Breast epithelium (tissue), 3 donors: Measurements from ENCODE around the gene POFUT2.

Experiments
- POLR2A ChIP-seq: fragments of 450-650 bp; IDR thresholded peaks from one replicate; pipeline ENCODE4 v1.6.1; 2016; ENCODE audit warnings: antibody characterized with exemption, mild to moderate bottlenecking, moderate library complexity
- TF ChIP-seq, protein P1 (sequence below), 3 donors: fragments of 450-650 bp; IDR thresholded peaks; one replicate each; pipeline ENCODE4 v1.5.1; 2016 to 2017; ENCODE audit warnings: antibody characterized with exemption in 3 of 3, mild to moderate bottlenecking in 3 of 3, moderate library complexity in 3 of 3

DNA sequence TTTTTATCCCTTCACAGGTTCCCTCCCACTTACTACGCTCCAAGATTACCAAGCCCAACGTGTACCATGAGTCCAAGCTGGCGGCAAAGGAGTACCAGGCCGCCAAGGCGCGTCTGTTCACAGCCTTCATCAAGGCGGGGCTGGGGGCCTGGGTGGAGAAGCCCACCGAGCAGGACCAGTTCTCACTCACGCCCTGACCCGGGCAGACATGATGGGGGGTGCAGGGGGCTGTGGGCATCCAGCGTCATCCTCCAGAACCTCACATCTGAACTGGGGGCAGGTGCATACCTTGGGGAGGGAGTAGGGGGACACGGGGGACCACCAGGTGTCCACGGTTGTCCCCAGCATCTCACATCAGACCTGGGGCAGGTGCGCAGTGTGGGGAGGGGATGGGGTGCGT is 65.7 kb downstream of the POFUT2 start:
- TF ChIP-seq, protein P1, sequence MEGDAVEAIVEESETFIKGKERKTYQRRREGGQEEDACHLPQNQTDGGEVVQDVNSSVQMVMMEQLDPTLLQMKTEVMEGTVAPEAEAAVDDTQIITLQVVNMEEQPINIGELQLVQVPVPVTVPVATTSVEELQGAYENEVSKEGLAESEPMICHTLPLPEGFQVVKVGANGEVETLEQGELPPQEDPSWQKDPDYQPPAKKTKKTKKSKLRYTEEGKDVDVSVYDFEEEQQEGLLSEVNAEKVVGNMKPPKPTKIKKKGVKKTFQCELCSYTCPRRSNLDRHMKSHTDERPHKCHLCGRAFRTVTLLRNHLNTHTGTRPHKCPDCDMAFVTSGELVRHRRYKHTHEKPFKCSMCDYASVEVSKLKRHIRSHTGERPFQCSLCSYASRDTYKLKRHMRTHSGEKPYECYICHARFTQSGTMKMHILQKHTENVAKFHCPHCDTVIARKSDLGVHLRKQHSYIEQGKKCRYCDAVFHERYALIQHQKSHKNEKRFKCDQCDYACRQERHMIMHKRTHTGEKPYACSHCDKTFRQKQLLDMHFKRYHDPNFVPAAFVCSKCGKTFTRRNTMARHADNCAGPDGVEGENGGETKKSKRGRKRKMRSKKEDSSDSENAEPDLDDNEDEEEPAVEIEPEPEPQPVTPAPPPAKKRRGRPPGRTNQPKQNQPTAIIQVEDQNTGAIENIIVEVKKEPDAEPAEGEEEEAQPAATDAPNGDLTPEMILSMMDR (IDR thresholded peaks at IDR 0.05), result no peak
- TF ChIP-seq POLR2A, result no peak
